ENCODE measurements around the gene ESR2.

The ESR2 gene

DNA sequence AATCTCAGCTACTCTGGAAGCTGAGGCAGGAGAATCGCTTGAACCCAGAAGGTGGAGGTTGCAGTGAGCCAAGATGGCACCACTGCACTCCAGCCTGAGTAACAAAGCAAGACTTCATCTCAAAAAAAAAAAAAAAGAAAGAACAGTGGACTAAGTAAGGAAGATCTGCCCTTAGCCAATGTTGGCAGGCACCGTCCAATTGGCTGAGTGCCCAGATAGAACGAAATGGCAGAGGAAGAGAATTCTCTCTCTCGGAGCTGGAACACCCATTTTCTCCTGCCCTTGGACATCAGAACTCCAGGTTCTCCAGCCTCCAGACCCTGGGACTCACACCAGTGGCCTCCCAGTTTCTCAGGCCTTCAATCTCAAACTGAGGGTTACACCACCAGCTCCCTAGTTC lies 49.9 kb downstream of the ESR2 start:
- Histone ChIP-seq H3K4me3 (ENCODE audit: low read depth, low read length) (no peak overlapping the region), H3K9me3 (ENCODE audit: control insufficient read depth, low read length) (no peaks in the 10 kb centered on the region), H2AFZ (peak overlapping the region; percentile 57)

DNA sequence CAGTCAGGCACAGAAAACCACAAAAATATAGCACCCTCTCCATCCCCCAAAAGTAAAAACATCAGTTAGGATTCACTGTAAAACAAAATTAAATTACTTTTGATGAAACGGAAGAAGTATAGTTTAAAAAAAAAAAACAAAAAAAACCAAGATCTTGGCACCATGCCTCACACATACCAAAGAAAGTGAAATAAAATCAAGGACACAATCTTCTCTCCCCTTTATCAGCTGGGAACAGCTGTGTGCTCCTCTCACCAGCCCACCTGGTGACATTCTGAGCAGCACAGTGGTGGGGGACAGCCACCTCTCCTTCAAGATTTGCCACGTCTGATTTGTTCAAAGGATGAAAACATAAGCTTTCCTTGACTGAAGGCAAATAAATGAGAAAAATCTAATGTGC lies 55.5 kb downstream of the ESR2 start:
- no peaks in the 10 kb centered on the region for H3K36me3 ChIP-seq (ENCODE audit: control insufficient read depth, insufficient read depth, low read length)
- H3K9me3 ChIP-seq (ENCODE audit: control insufficient read depth, low read length), result no peaks in the 10 kb centered on the region
- no peak overlapping the region for H3K4me3 ChIP-seq (ENCODE audit: low read depth, low read length)
- H3K27ac ChIP-seq, result no peak overlapping the region
- H3K4me2 ChIP-seq (ENCODE audit: low read length), result no peak overlapping the region
- H3K9ac ChIP-seq, result no peak overlapping the region
- H3K4me1 ChIP-seq, result no peaks in the 10 kb centered on the region
- H3K27me3 ChIP-seq (ENCODE audit: control insufficient read depth, insufficient read depth, low read length), result no peaks in the 10 kb centered on the region
- TF ChIP-seq, protein P1, sequence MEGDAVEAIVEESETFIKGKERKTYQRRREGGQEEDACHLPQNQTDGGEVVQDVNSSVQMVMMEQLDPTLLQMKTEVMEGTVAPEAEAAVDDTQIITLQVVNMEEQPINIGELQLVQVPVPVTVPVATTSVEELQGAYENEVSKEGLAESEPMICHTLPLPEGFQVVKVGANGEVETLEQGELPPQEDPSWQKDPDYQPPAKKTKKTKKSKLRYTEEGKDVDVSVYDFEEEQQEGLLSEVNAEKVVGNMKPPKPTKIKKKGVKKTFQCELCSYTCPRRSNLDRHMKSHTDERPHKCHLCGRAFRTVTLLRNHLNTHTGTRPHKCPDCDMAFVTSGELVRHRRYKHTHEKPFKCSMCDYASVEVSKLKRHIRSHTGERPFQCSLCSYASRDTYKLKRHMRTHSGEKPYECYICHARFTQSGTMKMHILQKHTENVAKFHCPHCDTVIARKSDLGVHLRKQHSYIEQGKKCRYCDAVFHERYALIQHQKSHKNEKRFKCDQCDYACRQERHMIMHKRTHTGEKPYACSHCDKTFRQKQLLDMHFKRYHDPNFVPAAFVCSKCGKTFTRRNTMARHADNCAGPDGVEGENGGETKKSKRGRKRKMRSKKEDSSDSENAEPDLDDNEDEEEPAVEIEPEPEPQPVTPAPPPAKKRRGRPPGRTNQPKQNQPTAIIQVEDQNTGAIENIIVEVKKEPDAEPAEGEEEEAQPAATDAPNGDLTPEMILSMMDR (IDR thresholded peaks at IDR 0.05), result no peak
- H2AFZ ChIP-seq, result no peak overlapping the region
- H3K79me2 ChIP-seq, result no peaks in the 10 kb centered on the region

More for the DNA sequence above, 49.9 kb downstream of the ESR2 start:
- TF ChIP-seq, protein P1 (IDR thresholded peaks at IDR 0.05), result no peak
- Histone ChIP-seq H3K4me2 (ENCODE audit: low read length) (no peak overlapping the region), H3K27me3 (ENCODE audit: control insufficient read depth, insufficient read depth, low read length) (no peaks in the 10 kb centered on the region), H3K79me2 (no peaks in the 10 kb centered on the region), H3K36me3 (ENCODE audit: control insufficient read depth, insufficient read depth, low read length) (no peaks in the 10 kb centered on the region), H3K4me1 (peaks cover 3% of the 10 kb centered on the region), H3K9ac (no peak overlapping the region), H3K27ac (no peak overlapping the region)

DNA sequence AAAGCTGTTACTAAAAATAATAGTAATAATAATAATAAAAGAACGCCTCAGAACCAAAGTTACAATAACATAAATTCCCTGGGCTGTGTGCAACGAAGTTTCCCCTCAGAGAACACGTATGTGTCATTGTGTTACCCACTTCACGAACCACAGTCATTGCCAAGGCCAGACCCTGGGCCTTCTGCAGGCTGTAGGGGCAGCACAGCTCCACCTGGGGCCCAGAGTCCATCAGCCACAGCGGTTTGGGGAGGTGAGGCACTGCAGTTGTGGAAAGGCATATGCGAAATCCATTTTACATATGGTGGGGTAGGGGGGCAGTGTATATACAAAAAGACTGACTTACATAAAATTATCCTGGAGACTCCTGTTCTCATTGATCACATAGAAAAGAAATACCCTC lies 56.1 kb downstream of the ESR2 start:
- Histone ChIP-seq H3K27ac (no peak overlapping the region), H3K27me3 (ENCODE audit: control insufficient read depth, insufficient read depth, low read length) (no peaks in the 10 kb centered on the region), H3K9me3 (ENCODE audit: control insufficient read depth, low read length) (no peaks in the 10 kb centered on the region), H3K79me2 (no peaks in the 10 kb centered on the region), H3K4me1 (no peaks in the 10 kb centered on the region), H3K36me3 (ENCODE audit: control insufficient read depth, insufficient read depth, low read length) (no peaks in the 10 kb centered on the region), H2AFZ (no peak overlapping the region), H3K4me3 (ENCODE audit: low read depth, low read length) (no peak overlapping the region), H3K9ac (no peak overlapping the region), H3K4me2 (ENCODE audit: low read length) (no peak overlapping the region)
- TF ChIP-seq, protein P1 (IDR thresholded peaks at IDR 0.05), result no peak

DNA sequence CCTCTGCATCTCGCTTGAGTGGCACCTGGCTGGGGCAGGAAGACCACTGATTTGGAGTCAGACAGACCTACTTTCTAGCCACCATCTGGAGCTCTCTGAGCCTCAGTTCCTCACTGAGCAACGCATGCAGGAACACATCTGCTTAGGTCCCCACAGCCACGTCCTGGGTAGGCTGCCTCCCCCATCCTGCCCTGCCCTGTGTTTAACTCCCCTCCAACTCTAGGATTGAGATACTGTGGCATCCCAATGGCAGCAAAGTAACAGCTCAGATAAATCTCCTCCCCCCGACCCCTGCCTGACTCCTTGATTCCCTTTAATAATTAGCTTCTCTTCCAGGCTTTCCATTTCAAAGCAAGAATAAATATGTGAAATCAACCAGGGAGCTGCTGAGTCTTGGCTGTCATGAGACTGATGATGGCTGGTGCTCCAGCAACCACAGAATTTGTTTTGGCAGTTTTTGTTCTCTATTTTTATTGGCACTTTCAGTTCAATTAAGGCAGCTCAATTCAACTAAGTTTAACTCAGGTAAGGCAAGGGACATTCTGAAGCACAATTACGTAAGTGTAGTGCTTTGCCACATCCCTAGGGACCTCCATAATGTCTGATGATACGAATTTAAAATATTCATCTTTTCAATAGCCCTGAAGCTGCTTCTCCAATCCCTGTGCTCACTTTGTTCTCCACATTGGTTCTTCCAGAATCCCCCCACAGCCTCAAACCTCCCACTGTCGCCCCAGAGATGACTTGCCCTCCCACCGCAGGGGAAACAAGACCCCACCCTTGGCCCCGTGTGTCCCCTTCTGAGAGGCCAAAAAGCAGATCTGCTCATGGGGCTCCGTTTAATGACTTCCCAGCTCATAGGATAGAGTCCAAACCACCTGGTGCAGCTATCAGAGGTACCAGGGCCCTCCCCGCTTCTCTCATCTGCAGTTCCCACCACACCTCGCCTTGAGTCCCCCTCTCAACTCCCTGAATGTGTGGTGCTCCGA lies 58.2 kb downstream of the ESR2 start:
- TF ChIP-seq, protein P1 (IDR thresholded peaks at IDR 0.05), result no peak

More for the DNA sequence above, 58.2 kb downstream of the ESR2 start:
- no peaks in the 10 kb centered on the region for H3K4me1 ChIP-seq
- H3K36me3 ChIP-seq (ENCODE audit: control insufficient read depth, insufficient read depth, low read length), result no peaks in the 10 kb centered on the region
- H3K27me3 ChIP-seq (ENCODE audit: control insufficient read depth, insufficient read depth, low read length), result no peaks in the 10 kb centered on the region
- no peak overlapping the region for H3K27ac ChIP-seq
- H3K79me2 ChIP-seq, result no peaks in the 10 kb centered on the region
- H3K4me2 ChIP-seq (ENCODE audit: low read length), result no peak overlapping the region
- H3K4me3 ChIP-seq (ENCODE audit: low read depth, low read length), result no peak overlapping the region
- no peak overlapping the region for H3K9ac ChIP-seq
- no peaks in the 10 kb centered on the region for H3K9me3 ChIP-seq (ENCODE audit: control insufficient read depth, low read length)
- no peak overlapping the region for H2AFZ ChIP-seq
